Subcutaneous abdominal adipose tissue (tissue), 5 donors: Measurements from ENCODE around the gene VAT1.

Experiments used
- H3K27ac ChIP-seq: one replicate; pipeline ENCODE4 v1.7.0; 2013; ENCODE audit warnings: low read depth, mild to moderate bottlenecking, inconsistent platforms, low read length, moderate library complexity
- H3K27me3 ChIP-seq, 5 donors: one replicate each; pipeline ENCODE4 v1.7.0; 2013; ENCODE audit warnings: low read length in 5 of 5, inconsistent platforms in 1 of 5; ENCODE audit not compliant: control insufficient read depth in 5 of 5, insufficient read depth in 4 of 5
- H3K36me3 ChIP-seq, 5 donors: one replicate each; pipeline ENCODE4 v1.7.0; 2013; ENCODE audit warnings: low read length in 5 of 5; ENCODE audit not compliant: control insufficient read depth in 5 of 5, insufficient read depth in 5 of 5
- H3K4me1 ChIP-seq, 5 donors: one replicate each; pipeline ENCODE4 v1.7.0; 2013; ENCODE audit warnings: low read length in 5 of 5, mild to moderate bottlenecking in 3 of 5, moderate library complexity in 1 of 5; ENCODE audit not compliant: control insufficient read depth in 5 of 5, insufficient read depth in 5 of 5
- H3K4me3 ChIP-seq, 5 donors: one replicate each; pipeline ENCODE4 v1.7.0; 2013; ENCODE audit warnings: low read length in 5 of 5, low read depth in 1 of 5
- H3K9ac ChIP-seq, 5 donors: one replicate each; pipeline ENCODE4 v1.7.0; 2013; ENCODE audit warnings: low read length in 5 of 5, mild to moderate bottlenecking in 4 of 5, moderate library complexity in 3 of 5
- H3K9me3 ChIP-seq, 5 donors: one replicate each; pipeline ENCODE4 v1.7.0; 2013; ENCODE audit warnings: low read length in 5 of 5; ENCODE audit not compliant: control insufficient read depth in 5 of 5
- donor health status: healthy.
- donor health status: healthy.
- donor health status: healthy.
- donor health status: healthy.
- donor health status: healthy.

The VAT1 gene

DNA sequence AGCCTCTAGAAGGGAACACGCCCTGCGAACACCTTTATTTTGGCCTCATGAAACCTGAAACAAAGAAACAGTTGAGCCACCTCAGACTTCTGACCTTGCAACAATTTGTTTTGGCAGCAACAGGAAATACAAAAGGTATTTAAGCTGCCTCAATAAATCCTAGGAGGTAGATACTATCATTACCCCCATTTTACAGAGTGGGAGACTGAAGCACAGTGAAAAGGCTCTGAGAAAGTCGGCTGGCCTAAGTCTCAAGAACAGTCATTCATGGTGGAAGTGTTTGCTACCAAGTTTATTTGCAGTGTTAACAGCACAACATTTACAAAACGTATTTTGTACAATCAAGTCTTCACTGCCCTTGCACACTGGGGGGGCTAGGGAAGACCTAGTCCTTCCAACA is 21.8 kb upstream of the VAT1 start:
- H3K36me3 ChIP-seq = peaks cover 0 to 6% (median 0%) of the 10 kb centered on the region in 5 donors
- no peak overlapping the region for H3K9ac ChIP-seq
- no peak overlapping the region for H3K27ac ChIP-seq
- H3K9me3 ChIP-seq = no peaks in the 10 kb centered on the region
- no peaks in the 10 kb centered on the region for H3K27me3 ChIP-seq
- no peaks in the 10 kb centered on the region for H3K4me1 ChIP-seq
- no peak overlapping the region for H3K4me3 ChIP-seq

- Histone ChIP-seq H3K4me3 (no peak overlapping the region), H3K27ac (no peak overlapping the region), H3K27me3 (no peaks in the 10 kb centered on the region), H3K9ac (no peak overlapping the region), H3K36me3 (peaks cover 0 to 6% (median 0%) of the 10 kb centered on the region in 5 donors), H3K4me1 (no peaks in the 10 kb centered on the region), H3K9me3 (no peaks in the 10 kb centered on the region)
Observed at GRCh38 chr17:43043307-43043706, 21.1 kb upstream of the VAT1 start.

- Histone ChIP-seq H3K9me3 (no peaks in the 10 kb centered on the region), H3K36me3 (peaks cover 0 to 6% (median 0%) of the 10 kb centered on the region in 5 donors), H3K4me1 (no peaks in the 10 kb centered on the region), H3K27ac (no peak overlapping the region), H3K9ac (no peak overlapping the region), H3K4me3 (no peak overlapping the region), H3K27me3 (no peaks in the 10 kb centered on the region)
Observed at GRCh38 chr17:43042025-43042628, 19.9 kb upstream of the VAT1 start.

GRCh38 chr17:43040655-43041054 is 18.5 kb upstream of the VAT1 start:
- no peak overlapping the region for H3K9ac ChIP-seq
- no peaks in the 10 kb centered on the region for H3K4me1 ChIP-seq
- H3K4me3 ChIP-seq = no peak overlapping the region
- no peaks in the 10 kb centered on the region for H3K9me3 ChIP-seq
- no peaks in the 10 kb centered on the region for H3K27me3 ChIP-seq
- H3K36me3 ChIP-seq = peaks cover 0 to 6% (median 0%) of the 10 kb centered on the region in 5 donors
- no peak overlapping the region for H3K27ac ChIP-seq

GRCh38 chr17:43039646-43040045 is 17.5 kb upstream of the VAT1 start:
- no peak overlapping the region for H3K4me3 ChIP-seq
- H3K27ac ChIP-seq = no peak overlapping the region
- no peaks in the 10 kb centered on the region for H3K9me3 ChIP-seq
- no peaks in the 10 kb centered on the region for H3K27me3 ChIP-seq
- H3K36me3 ChIP-seq = no peaks in the 10 kb centered on the region
- H3K4me1 ChIP-seq = no peaks in the 10 kb centered on the region
- no peak overlapping the region for H3K9ac ChIP-seq

GRCh38 chr17:43034894-43035293 is 12.7 kb upstream of the VAT1 start:
- Histone ChIP-seq H3K36me3 (no peaks in the 10 kb centered on the region), H3K9me3 (no peaks in the 10 kb centered on the region), H3K4me3 (no peak overlapping the region), H3K4me1 (peaks cover 0 to 6% (median 4%) of the 10 kb centered on the region in 5 donors), H3K27me3 (no peaks in the 10 kb centered on the region), H3K27ac (no peak overlapping the region), H3K9ac (no peak overlapping the region)

GRCh38 chr17:43033948-43034881 is 12.0 kb upstream of the VAT1 start:
- Histone ChIP-seq H3K4me1 (peaks cover 0 to 11% (median 8%) of the 10 kb centered on the region in 5 donors), H3K27me3 (no peaks in the 10 kb centered on the region), H3K27ac (no peak overlapping the region), H3K4me3 (no peak overlapping the region), H3K36me3 (no peaks in the 10 kb centered on the region), H3K9ac (no peak overlapping the region), H3K9me3 (no peaks in the 10 kb centered on the region)

DNA sequence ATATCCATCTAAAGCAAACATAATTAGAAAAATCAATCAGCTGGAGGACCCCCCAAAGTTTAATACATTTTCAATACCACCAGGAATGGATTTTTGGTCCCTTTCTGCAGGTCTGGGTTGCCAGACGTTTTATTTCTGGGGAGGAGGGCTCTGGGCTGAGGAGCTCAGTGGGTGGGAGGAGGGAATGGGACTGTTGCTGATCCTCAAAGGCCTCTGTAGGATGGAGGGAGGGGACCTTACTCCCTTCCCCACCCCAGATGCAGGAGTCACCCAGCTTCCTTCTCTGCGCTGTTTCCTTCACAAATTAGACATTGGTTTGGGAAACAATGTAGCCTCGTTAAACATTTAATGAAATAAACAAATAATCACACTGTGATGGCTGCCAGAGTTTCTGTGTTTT is 9.5 kb upstream of the VAT1 start:
- no peak overlapping the region for H3K4me3 ChIP-seq
- no peak overlapping the region for H3K9ac ChIP-seq
- H3K36me3 ChIP-seq = no peaks in the 10 kb centered on the region
- no peak overlapping the region for H3K27ac ChIP-seq
- no peaks in the 10 kb centered on the region for H3K9me3 ChIP-seq
- H3K4me1 ChIP-seq = peaks cover 0 to 13% (median 8%) of the 10 kb centered on the region in 5 donors
- H3K27me3 ChIP-seq = no peaks in the 10 kb centered on the region

DNA sequence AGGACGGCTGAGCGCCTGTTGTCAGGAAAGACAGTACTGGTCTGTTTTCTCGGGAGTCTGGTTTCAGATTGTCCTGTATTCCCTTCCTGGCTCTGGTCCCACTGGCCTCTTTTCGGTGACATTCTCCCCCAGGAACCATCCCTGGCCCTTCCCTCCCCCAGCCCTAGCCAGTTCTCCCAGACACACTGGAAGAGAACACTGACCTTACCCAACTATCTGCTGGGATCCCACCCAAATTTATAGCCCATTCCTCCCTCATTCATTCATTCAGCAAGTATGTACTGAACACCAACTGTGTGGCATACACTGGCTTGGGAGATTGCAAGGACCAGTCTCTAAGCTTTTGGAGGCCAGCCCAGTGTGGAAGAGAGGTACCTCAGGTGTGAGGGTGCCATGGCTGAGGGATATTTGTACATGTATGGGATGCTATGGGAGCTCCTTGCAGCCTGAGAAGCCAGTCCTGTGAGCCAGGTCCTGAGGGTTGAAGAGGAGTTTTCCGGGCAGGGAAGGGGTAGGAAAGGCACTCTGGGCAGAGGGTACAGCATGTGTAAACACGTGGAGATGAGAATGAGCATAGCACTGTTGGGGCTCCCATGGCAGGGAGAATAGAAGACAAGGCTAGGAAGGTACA is 8.1 kb upstream of the VAT1 start:
- H3K9ac ChIP-seq = no peak overlapping the region
- H3K27me3 ChIP-seq = no peaks in the 10 kb centered on the region
- H3K27ac ChIP-seq = no peak overlapping the region

More for the DNA sequence above, 8.1 kb upstream of the VAT1 start:
- H3K4me3 ChIP-seq = no peak overlapping the region
- no peaks in the 10 kb centered on the region for H3K36me3 ChIP-seq
- H3K9me3 ChIP-seq = no peaks in the 10 kb centered on the region
- H3K4me1 ChIP-seq = peaks cover 0 to 16% (median 9%) of the 10 kb centered on the region in 5 donors
